ENCODE data around the gene DNAH3.
A peak's percentile ranks its signal among the peaks of the same experiment; 100 is the strongest.

DNAH3 gene

DNA sequence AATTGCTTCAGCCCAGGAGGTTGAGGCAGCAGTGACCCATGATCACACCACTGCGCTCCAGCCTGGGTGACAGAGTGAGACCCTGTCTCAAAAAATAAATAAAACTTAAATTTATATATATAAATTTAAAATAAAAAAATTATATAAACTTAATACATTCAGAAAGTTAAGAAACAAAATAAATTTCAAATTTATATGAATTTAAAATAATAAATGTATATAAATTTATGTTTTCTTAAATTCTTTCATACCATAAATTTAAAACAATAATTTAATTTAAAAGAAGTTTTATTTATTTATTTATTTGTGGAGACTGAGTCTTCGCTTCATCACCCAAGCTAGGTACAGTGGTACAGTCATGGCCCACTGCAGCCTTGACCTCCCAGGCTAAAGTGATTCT lies 229.8 kb downstream of the DNAH3 start:
- POLR2A ChIA-PET (ENCODE audit: low non-redundant PET): no interaction called here

GRCh38 chr16:20920091-20920490 lies 230.6 kb downstream of the DNAH3 start:
- TF ChIP-seq, protein P1, sequence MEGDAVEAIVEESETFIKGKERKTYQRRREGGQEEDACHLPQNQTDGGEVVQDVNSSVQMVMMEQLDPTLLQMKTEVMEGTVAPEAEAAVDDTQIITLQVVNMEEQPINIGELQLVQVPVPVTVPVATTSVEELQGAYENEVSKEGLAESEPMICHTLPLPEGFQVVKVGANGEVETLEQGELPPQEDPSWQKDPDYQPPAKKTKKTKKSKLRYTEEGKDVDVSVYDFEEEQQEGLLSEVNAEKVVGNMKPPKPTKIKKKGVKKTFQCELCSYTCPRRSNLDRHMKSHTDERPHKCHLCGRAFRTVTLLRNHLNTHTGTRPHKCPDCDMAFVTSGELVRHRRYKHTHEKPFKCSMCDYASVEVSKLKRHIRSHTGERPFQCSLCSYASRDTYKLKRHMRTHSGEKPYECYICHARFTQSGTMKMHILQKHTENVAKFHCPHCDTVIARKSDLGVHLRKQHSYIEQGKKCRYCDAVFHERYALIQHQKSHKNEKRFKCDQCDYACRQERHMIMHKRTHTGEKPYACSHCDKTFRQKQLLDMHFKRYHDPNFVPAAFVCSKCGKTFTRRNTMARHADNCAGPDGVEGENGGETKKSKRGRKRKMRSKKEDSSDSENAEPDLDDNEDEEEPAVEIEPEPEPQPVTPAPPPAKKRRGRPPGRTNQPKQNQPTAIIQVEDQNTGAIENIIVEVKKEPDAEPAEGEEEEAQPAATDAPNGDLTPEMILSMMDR (conservative IDR thresholded peaks at IDR 0.05; ENCODE audit: low read depth): no peak
- ChIA-PET POLR2A (ENCODE audit: low non-redundant PET) (no interaction called here), CTCF (interaction anchor here (0.7 kb wide), 1 partner anchor 71 kb away, joined by 3 read pairs; no protein-coding TSS in a partner anchor)

More for the DNA sequence above, 229.8 kb downstream of the DNAH3 start:
- no peak overlapping the region for H3K27ac ChIP-seq
- CTCF ChIA-PET: no interaction called here
- TF ChIP-seq, protein P1 (conservative IDR thresholded peaks at IDR 0.05; ENCODE audit: low read depth): no peak
- DNase-seq (ENCODE audit: low spot score): no peak

DNA sequence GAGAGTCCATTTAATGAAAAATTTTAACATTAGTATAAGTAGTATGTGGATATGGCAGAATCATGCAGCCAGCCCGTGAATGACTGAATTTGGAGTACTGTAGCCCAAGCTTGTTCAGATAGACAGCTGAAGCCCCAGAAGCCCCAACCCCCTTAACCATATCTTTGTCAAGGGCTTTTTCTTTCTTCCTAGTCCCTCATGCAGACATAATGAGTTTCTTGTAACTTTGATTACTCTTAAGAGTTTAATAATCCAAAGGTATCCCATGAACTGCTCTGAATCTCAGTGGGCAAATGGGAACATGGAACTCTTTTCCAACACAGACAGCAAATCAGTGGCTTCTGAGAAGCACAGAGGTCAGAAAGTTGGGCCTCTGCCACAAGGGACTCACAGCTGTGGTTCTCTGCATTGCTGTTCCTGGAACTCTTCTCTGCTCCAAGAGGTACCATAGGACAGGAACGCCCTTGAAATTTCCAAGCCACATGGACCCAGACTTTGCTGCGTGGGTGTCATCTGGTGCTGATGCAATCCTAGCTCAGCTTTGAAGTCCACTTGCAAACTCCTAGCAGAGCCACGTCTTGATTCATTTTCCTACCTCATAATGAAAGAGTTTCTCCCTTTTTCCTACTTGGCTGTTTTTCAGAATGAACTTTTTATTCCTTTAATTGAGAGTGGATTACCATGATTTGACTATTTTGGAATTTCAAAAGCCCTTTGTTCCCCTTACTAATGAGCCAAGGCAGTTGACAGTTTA lies 232.0 kb downstream of the DNAH3 start:
- H3K27ac ChIP-seq: no peak overlapping the region
- TF ChIP-seq, protein P1 (conservative IDR thresholded peaks at IDR 0.05; ENCODE audit: low read depth): no peak
- ChIA-PET CTCF (no interaction called here), POLR2A (ENCODE audit: low non-redundant PET) (no interaction called here)
- DNase-seq (ENCODE audit: low spot score): no peak

More at GRCh38 chr16:20920091-20920490, 230.6 kb downstream of the DNAH3 start:
- no peak for DNase-seq (ENCODE audit: low spot score)
- H3K27ac ChIP-seq: no peak overlapping the region

- CTCF ChIA-PET: no interaction called here
- DNase-seq (ENCODE audit: low spot score): no peak
- POLR2A ChIA-PET (ENCODE audit: low non-redundant PET): no interaction called here
- TF ChIP-seq, protein P1 (conservative IDR thresholded peaks at IDR 0.05; ENCODE audit: low read depth): no peak
- H3K27ac ChIP-seq: no peak overlapping the region
Observed at GRCh38 chr16:20916942-20917341, 233.7 kb downstream of the DNAH3 start.

GRCh38 chr16:20916289-20916688 lies 234.4 kb downstream of the DNAH3 start:
- no peak overlapping the region; the same call in 1 of the 2 replicates for H3K27ac ChIP-seq
- TF ChIP-seq, protein P1 (conservative IDR thresholded peaks at IDR 0.05; ENCODE audit: low read depth): no peak
- POLR2A ChIA-PET (ENCODE audit: low non-redundant PET): no interaction called here
- no peak for DNase-seq (ENCODE audit: low spot score)
- CTCF ChIA-PET: no interaction called here

DNA sequence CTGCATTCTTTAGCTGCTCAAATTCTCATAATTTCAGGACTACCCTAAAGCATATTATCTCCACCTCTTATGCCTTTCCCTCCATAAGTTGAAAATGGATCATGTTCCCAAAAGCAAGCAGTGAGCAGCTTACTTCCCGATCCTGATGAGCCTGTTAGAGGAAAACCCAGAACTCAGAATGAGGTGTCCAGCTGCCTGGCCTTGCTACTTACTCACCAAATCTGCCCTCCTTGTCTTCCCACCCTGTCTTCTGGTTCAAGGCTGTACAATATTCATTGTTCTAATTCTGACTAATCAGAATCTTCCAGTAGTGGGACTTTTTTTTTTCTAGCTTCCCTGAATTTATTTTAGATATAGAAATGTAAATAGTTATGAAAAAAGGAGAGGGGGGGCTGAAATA lies 239.3 kb downstream of the DNAH3 start:
- ChIA-PET POLR2A (ENCODE audit: low non-redundant PET) (no interaction called here), CTCF (no interaction called here)
- peak; percentile 14 for DNase-seq (ENCODE audit: low spot score)
- TF ChIP-seq, protein P1 (conservative IDR thresholded peaks at IDR 0.05; ENCODE audit: low read depth): no peak
- H3K27ac ChIP-seq: peak overlapping the region; percentile 88
